K562 (cell line): Measurements from ENCODE around the gene SCEL. TPM values are rescaled to one million over a fixed set of nuclear protein-coding genes. Genes with fewer than 3 reads are reported as not detected.

Source experiments
- ATAC-seq: fragments of 200-7000 bp; cut with Tn5 transposase; 3 replicates; pipeline ENCODE4 v1.9.1; 2020; ENCODE audit warnings: moderate library complexity
- BruUV-seq: library from RNA; stranded (reverse); fragments of 400-500 nt; replicated peaks from 2 replicates; lab custom pipeline; 2021; lab: Mats Ljungman, UMichigan
- CTCF ChIA-PET: fragments of 300-600 bp; formaldehyde crosslinking; extraction: SDS; loops from one replicate; lab custom pipeline; 2021; ENCODE audit warnings: low intra/inter-chr PET ratio; lab: Yijun Ruan, JAX
- POLR2A ChIA-PET: fragments of 300-600, 350-650 bp; sonication (Branson Sonifier 250); formaldehyde crosslinking; extraction: SDS; loops from one replicate; lab custom pipeline; 2021; ENCODE audit warnings: antibody characterized with exemption, inconsistent platforms; lab: Yijun Ruan, JAX
- DNase-seq, 4 experiments: peaks; one replicate each; pipeline versions ENCODE4 v3.0.0 to v3.0.0-alpha.2; 2011 to 2018; ENCODE audit warnings: low spot score in 3 of 4, mixed read lengths in 3 of 4; ENCODE audit errors: extremely low read depth in 1 of 4
- FAIRE-seq: peaks from 2 replicates; lab custom pipeline; 2011; peaks lifted over from hg19 to GRCh38; lab: Jason Lieb, UNC
- H2AFZ ChIP-seq: 2 replicates; pipeline ENCODE4 v1.6.0; 2011; ENCODE audit warnings: low read depth, low read length, control low read depth, inconsistent platforms
- H3K27ac ChIP-seq: fragments of 200-600 bp; 3 replicates; pipeline ENCODE4 v1.8.0; 2011; ENCODE audit warnings: low read depth, mild to moderate bottlenecking, control low read depth, inconsistent platforms, low read length, moderate library complexity, mixed read lengths; ENCODE audit errors: extremely low read depth
- H3K27me3 ChIP-seq, 2 experiments: fragments of 300-600 bp in 1 of 2; 2 replicates in 1 of 2; 3 replicates in 1 of 2; pipeline versions ENCODE4 v1.6.0 to v1.8.0; 2011; ENCODE audit warnings: inconsistent platforms in 2 of 2, low read length in 2 of 2, mild to moderate bottlenecking in 1 of 2, mixed read lengths in 1 of 2, moderate library complexity in 1 of 2; ENCODE audit not compliant: control insufficient read depth in 2 of 2, insufficient read depth in 2 of 2
- H3K36me3 ChIP-seq: fragments of 300-600 bp; 3 replicates; pipeline ENCODE4 v1.8.0; 2011; ENCODE audit warnings: mild to moderate bottlenecking, low read length, inconsistent platforms; ENCODE audit not compliant: control insufficient read depth, insufficient read depth
- H3K4me1 ChIP-seq, 2 experiments: fragments of 200-600 bp in 1 of 2; replicated peaks in 1 of 2; 2 replicates in 1 of 2; 3 replicates in 1 of 2; pipeline versions ENCODE4 v1.5.1 to v1.8.0; 2011; ENCODE audit warnings: inconsistent platforms in 2 of 2, low read length in 2 of 2, mild to moderate bottlenecking in 1 of 2, mixed read lengths in 1 of 2, moderate library complexity in 1 of 2; ENCODE audit not compliant: control insufficient read depth in 2 of 2, insufficient read depth in 2 of 2
- H3K4me2 ChIP-seq: 2 replicates; pipeline ENCODE4 v1.6.1; 2011; ENCODE audit warnings: low read length, control low read depth, inconsistent platforms, mixed read lengths; ENCODE audit not compliant: insufficient read depth
- H3K4me3 ChIP-seq: fragments of 200-600 bp; sonication (generic), shearing (Covaris generic); 2 replicates; pipeline ENCODE4 v1.5.1; 2016; ENCODE audit warnings: control low read depth, inconsistent platforms
- H3K79me2 ChIP-seq: fragments of 200-600 bp; 3 replicates; pipeline ENCODE4 v1.8.0; 2011; ENCODE audit warnings: low read length, inconsistent platforms; ENCODE audit not compliant: control insufficient read depth, insufficient read depth
- H3K9ac ChIP-seq, 2 experiments: 2 replicates each; pipeline versions ENCODE4 v1.6.0 to v1.6.1; 2011; ENCODE audit warnings: low read depth in 2 of 2, low read length in 2 of 2, control low read depth in 1 of 2, inconsistent platforms in 1 of 2, mild to moderate bottlenecking in 1 of 2, mixed read lengths in 1 of 2; ENCODE audit not compliant: insufficient read depth in 1 of 2
- H3K9me1 ChIP-seq: one replicate; pipeline ENCODE4 v1.6.0; 2011; ENCODE audit warnings: inconsistent platforms, mild to moderate bottlenecking, low read length, moderate library complexity; ENCODE audit not compliant: control insufficient read depth, insufficient read depth
- H3K9me3 ChIP-seq: replicated peaks from 2 replicates; pipeline ENCODE4 v1.5.1; 2011; ENCODE audit warnings: low read depth, low read length, inconsistent platforms; ENCODE audit not compliant: control insufficient read depth, insufficient read depth
- H4K20me1 ChIP-seq: replicated peaks from 2 replicates; pipeline ENCODE4 v1.6.1; 2011; ENCODE audit warnings: low read length, inconsistent platforms, mixed read lengths; ENCODE audit not compliant: control insufficient read depth, insufficient read depth
- ILK ChIP-seq: fragments of 450-650 bp; IDR thresholded peaks from 2 replicates; pipeline ENCODE4 v1.6.1; 2016; ENCODE audit warnings: missing genetic modification characterization, low read depth, mild to moderate bottlenecking, missing compliant biosample characterization, moderate library complexity, borderline replicate concordance
- NFRKB ChIP-seq: fragments of 450-650 bp; IDR thresholded peaks from 2 replicates; pipeline ENCODE4 v1.6.1; 2016; ENCODE audit warnings: low read depth
- NR3C1 ChIP-seq: sonication (generic); formaldehyde crosslinking; IDR thresholded peaks from 2 replicates; pipeline ENCODE4 v1.8.1; 2022; ENCODE audit warnings: missing genetic modification reagents
- THAP7 ChIP-seq: fragments of 250-450 bp; sonication (Bioruptor Pico); IDR thresholded peaks from 2 replicates; pipeline ENCODE4 v1.5.0; 2021
- USF2 ChIP-seq: sonication (generic); formaldehyde crosslinking; IDR thresholded peaks from 2 replicates; pipeline ENCODE4 v1.5.0; 2020; ENCODE audit warnings: missing genetic modification reagents
- ZBTB2 ChIP-seq: fragments of 450-650 bp; IDR thresholded peaks from 2 replicates; pipeline ENCODE4 v1.6.1; 2016; ENCODE audit warnings: antibody characterized with exemption
- ZBTB49 ChIP-seq: sonication (generic); formaldehyde crosslinking; IDR thresholded peaks from 2 replicates; pipeline ENCODE4 v1.8.0; 2022; ENCODE audit warnings: missing genetic modification reagents, mild to moderate bottlenecking, borderline replicate concordance
- ZNF24 ChIP-seq: fragments of 450-650 bp; IDR thresholded peaks from 2 replicates; pipeline ENCODE4 v1.6.1; 2016
- ZNF695 ChIP-seq: fragments of 450-650 bp; formaldehyde crosslinking; IDR thresholded peaks from 2 replicates; pipeline ENCODE4 v1.4.0; 2020; ENCODE audit warnings: mild to moderate bottlenecking, moderate library complexity
- ZSCAN29 ChIP-seq: fragments of 450-650 bp; IDR thresholded peaks from 2 replicates; pipeline ENCODE4 v1.6.1; 2017
- WGBS: fragments of 100-300 bp; shearing (Covaris generic); methylation state at CpG from one replicate; pipeline ENCODE4 v1.1.6; 2016; ENCODE audit warnings: low coverage, mixed read lengths; ENCODE audit not compliant: insufficient coverage; ENCODE audit errors: missing lambda C conversion rate; 5-methylcytosine and 5-hydroxymethylcytosine counted together
- in situ Hi-C: fragments of 300-500 bp; cut with MboI; formaldehyde crosslinking; loops from 4 replicates; pipeline ENCODE4 v1.15.0; 2018; ENCODE audit warnings: inconsistent platforms, mixed read lengths
- intact Hi-C: fragments of 100-400 bp; cut with micrococcal nuclease; formaldehyde crosslinking; loops from 2 replicates; pipeline ENCODE4 v1.14.2; 2022
- polyA plus RNA-seq, 8 experiments: library from polyadenylated mRNA; depleted of rRNA in 4 of 8; stranded (reverse) in 5 of 8; unstranded in 3 of 8; fragments of >200 nt; fragmentation: Nextera tagmentation in 2 of 8; fragmentation: Illumina TruSeq in 1 of 8; extraction: Ambion mirVana in 2 of 8; extraction: Trizol in 1 of 8; gene quantifications; 2 replicates each; pipeline versions ENCODE4 v1.2.1 to v1.2.3, GENCODE V29; 2011 to 2014; ENCODE audit warnings: inconsistent platforms in 1 of 8, missing spikeins in 1 of 8
- total RNA-seq, 7 experiments: library from RNA; depleted of rRNA in 6 of 7; stranded (reverse); fragments of >200 nt in 6 of 7; fragmentation: Illumina TruSeq in 2 of 7; extraction: Trizol in 2 of 7; gene quantifications; 2 replicates each; pipeline versions ENCODE4 v1.2.1 to v1.2.3, GENCODE V29; 2011 to 2021; ENCODE audit warnings: low replicate concordance in 1 of 7

SCEL gene
- total and polyA plus RNA-seq, 9 of the 15 experiments (the other 6 are each of a cell fraction or from before 2014, with no cell fraction given), result not detected

- Histone ChIP-seq H3K36me3 (no peaks in the 10 kb centered on the region), H3K4me2 (no peak overlapping the region), H3K4me3 (no peak overlapping the region), H3K79me2 (no peaks in the 10 kb centered on the region), H3K9ac (no peak overlapping the region), H3K27me3 (no peaks in the 10 kb centered on the region), H2AFZ (no peak overlapping the region), H4K20me1 (no peaks in the 10 kb centered on the region), H3K27ac (no peak overlapping the region), H3K9me3 (no peaks in the 10 kb centered on the region), H3K9me1 (no peaks in the 10 kb centered on the region), H3K4me1 (no peaks in the 10 kb centered on the region)
- intact Hi-C loops (no loop called here), in situ Hi-C loops (no loop called here)
- no peak for ATAC-seq
- ChIA-PET CTCF (no interaction called here), POLR2A (no interaction called here)
- no TSS peak for BruUV-seq
- no peak for DNase-seq
- WGBS, result no CpG with 5 or more reads among the region's 3 CpGs
- FAIRE-seq, result no peak
- TF ChIP-seq NR3C1 (CRISPR knock-in tag) (no peak), ZNF24 (no peak), ZBTB49 (CRISPR knock-in tag) (no peak), THAP7 (no peak), ZNF695 (CRISPR knock-in tag) (no peak), ZSCAN29 (no peak), NFRKB (no peak), ZBTB2 (no peak), USF2 (CRISPR knock-in tag) (no peak), ILK (tag) (no peak)
These were observed 25.4 kb upstream of the SCEL start for GRCh38 chr13:77510156-77510555.
